IPS-11a (cell line): Measurements from ENCODE around the gene CORO1C.
"Not testable (repeated sequence)": the region's sequence is repeated elsewhere in the genome, so short reads cannot be mapped to it uniquely, and the experiment has no call there.

Experiments
- H3K4me3 ChIP-seq: one replicate; pipeline ENCODE4 v1.5.1; 2013; ENCODE audit warnings: low read depth, low read length, control low read depth

The CORO1C gene

DNA sequence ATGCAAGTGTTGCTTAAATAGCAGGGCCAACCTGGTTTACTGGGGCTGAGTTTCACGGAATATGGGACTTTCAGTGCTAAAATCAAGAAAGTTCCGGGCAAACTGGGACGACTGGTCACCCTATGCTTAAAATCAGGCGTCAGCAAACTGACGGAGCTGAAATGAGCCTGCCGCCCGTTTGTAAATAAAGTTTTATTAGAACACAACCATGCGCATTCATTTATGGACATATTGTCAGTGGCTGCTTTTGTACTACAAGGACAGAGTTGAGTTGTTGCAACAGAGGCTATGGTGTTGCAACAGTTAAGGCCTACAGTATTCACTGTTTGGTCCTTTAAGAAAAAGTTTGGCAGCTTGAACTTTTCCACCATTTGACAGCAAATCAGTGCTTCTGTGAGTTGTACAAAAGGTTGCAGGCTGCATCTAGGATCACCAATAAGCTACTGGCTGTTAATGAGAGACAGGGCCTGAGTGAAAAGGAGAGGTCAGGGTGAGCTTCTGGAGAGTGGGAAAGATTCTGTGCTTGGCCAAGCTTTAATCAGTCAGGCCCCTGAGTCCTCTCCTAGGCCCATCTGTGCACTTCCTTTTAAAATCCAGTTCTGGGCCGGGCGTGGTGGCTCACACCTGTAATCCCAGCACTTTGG lies 111.0 kb downstream of the CORO1C start:
- H3K4me3 ChIP-seq = no peak overlapping the region

DNA sequence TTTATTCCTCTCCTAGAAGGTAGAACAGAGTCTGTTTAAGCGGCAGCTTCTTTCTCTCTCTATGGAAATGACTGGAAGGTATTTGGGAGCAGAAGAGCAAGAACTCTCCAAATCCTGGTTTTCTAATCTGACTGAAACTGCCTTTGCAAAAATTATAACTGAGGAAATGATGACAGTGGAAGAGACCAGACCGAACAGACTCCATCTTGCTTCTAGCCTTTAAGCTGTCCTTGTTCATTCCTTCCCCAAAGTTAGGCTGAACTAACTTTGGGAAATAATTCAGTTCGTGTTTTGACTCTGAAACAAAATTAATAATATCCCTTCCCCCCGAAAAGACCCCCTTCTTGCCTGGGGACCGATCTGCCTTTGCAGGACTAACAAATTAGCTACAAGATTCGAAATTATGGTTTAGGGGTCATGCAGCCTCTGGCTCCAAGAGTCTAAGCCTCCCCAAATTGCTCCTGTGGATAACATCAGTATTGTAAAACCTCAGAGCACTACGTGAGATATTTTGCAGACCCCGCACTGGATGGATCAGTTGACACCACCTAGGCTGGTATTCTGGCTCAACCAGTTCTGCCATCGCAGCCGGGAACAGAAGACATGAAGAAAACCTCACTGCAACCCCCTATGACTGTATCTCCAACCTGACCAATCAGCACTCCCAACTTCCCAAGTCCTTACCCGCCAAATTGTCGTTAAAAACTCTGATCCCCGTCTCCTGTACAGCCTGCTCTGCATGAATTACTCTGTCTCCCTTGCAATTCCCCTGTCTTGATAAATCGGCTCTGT lies 111.8 kb downstream of the CORO1C start:
- H3K4me3 ChIP-seq = no peak overlapping the region

DNA sequence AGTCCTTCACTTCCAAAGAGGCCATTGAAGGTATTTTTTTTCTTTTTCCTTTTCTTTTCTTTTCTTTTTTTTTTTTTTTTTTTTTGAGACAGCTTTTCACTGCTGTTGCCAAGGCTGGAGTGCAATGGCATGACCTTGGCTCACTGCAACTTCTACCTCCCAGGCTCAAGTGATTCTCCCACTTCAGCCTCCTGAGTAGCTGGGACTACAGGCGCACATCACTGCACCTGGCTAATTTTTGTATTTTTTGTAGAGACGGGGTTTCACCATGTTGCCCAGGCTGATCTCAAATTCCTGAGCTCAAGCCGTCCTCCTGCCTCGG lies 112.4 kb downstream of the CORO1C start:
- not testable (repeated sequence) for H3K4me3 ChIP-seq

DNA sequence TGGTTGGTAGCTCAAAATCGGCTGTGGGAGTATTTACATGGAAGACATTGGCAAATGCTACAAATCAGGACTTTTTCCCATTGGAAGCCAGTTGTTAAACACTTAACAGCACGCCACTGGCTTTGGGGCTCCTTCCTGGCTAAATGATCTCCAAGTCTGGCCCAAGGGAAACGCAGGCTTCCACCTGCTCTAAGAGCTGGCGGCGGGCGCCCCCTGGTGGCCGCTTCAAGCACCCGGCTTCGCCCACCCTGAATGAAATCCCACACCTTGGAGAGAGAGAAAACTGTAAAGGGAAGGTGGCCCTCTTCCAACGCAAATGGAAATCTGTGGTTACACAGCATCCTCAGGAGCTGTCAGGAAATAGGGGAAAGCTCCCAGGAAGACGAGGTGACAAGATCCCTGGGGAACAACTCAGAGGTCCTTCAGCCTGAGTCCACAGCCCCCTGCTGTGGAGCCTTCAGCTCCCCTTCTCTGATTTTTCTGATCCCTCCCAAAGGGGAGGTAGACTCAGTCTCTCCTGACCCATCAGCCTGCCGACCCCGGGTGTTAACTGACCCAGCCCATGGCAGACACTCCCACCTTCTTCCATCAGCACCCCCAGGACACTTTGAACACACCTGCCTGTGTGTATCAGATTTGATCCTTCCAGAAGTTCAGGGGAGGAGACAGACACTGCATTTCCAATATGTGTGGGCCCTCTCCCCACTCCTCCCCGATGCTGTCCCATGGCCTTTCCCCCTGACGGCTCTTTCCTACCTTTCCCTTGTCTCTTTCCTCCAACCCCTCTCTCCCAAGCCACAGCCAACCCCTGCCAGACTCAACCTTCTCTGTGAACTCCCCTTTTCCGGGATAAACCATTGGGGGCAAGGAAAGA lies 113.0 kb downstream of the CORO1C start:
- no peak overlapping the region for H3K4me3 ChIP-seq

DNA sequence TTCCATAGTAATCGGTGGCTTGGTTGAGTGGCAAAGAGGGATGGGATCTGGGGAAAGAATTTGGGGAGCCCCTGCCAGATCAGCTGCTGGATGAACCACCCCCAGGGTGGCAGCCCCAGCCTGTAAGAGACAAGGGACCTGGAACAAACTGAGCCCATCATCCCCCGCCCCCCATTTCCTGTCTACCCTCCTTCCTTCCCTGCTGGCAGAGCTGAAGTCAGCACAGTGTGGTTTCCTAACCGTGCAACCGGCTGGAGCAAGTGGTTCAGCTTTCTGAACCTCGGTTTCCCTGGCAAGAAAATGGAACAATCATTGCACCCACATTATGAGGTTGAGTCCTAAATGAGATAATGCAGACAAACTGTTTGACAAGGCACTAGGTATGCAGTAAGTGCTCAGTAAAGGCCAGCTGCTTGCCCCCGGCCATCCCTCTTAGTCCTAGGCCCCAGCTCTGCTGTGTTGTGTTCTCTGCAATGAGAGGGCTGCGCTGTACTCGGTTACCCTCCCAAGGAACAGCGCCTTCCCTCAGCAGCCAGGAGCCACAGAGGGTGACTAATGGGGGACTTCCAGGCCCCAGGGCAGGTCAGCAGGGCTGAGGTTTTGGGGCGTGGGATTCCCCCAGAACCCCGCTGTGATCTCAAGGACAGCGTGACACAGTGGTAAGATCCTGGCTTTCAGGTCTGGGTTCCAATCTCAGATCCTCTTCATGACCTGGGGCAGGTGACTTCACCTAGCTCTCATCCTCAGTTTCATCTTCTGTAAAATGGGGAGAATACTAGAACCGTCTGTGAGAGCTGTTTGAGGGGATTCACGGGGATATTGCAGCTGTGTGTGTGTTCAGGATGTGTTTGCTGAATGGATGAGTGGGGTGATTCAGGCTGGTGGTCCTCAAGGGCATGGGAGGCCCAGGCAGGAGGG lies 114.1 kb downstream of the CORO1C start:
- no peak overlapping the region for H3K4me3 ChIP-seq

DNA sequence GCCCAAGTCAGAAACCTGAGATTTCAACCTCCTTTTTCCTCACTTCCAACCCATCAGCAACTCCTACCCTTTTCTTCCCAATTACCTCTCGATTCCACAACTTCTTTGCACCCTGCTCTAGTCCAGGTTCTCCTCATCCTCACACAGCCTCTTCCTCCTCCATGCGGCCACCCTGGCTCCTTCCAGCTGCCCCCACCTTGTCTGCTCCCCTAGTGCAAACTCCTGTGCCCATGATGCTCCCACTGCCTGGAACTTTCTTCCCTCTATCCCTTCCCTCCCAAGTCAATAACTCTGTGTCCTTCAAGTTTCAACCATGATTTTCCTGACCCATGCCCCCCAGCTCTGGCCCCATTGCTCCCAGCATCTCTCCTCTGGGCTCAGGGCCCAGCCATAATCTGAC lies 115.0 kb downstream of the CORO1C start:
- H3K4me3 ChIP-seq = no peak overlapping the region

DNA sequence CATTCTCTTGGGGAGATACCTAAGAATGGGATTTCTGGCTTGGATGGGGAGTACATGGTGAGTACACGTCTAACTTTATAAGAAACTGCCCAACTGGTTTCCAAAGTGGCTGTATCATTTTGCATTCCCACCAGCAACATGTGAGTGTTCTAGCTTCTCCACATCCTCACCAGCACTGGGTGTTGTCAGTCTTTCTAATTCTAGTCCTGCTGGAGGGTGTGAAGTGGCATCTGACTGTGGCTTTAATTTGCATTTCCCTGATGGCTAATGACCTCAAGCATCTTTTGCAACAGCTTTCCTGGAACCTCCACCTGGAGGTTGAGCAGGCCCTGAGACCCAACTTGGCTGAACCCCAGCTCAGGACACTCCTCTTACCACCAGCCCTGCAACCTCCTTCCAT lies 115.4 kb downstream of the CORO1C start:
- no peak overlapping the region for H3K4me3 ChIP-seq

DNA sequence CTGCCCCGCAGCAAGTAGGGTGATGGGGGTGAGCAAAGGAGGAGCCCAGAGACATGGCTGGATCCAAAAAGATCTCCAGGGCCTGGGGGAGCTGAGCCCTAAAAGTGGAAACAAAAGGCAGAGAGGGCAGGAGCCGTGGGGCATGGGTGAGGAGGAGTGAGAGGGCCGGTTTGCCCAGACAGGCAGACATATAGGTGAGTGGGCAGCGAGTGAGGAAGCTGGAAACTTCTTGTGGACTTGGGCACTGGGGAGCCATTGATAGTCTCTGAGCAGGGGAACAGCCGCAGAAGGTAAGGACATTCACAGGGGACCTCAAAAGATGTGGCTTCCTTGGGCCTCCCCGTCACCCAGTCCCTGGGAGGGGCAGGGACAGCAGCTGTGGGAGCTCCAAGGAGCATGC lies 116.7 kb downstream of the CORO1C start:
- no peak overlapping the region for H3K4me3 ChIP-seq

DNA sequence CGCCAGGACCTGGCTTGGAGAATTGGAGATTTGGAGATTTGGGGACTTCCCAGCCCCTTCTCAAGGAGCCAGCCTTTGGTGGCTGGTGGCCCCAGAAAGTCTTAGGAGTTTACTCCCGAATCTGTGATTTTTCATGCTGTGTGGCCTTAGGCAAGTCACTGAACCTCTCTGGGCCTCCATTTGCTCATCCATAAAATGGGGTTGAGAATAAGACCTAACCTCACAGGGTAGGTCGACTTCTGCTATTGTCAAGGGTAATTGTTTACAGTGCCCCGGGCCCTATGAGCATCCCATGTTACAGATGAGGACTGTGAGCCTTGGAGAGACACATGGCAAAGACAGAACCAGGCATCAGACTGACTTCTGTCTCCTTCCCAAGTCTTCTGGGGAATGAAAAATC lies 117.3 kb downstream of the CORO1C start:
- H3K4me3 ChIP-seq = no peak overlapping the region

DNA sequence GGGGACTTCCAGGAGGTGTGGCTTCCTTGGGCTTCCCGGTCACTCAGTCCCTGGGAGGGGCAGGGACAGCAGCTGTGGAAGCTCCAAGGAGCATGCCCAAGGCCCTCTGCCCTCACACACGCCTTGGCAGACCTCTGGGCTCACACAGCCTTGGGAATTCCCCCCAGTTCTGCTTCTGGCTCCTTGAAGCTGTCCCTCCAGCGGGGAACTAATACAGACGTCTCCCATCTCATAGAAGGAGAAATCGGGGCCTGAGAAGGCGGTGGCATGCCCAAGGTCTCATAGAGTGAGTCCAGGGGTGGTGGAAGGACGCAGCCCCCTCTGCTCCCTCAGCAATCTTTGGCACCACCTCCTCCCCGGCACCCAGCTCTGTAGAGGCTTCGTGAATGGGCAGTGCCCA lies 117.8 kb downstream of the CORO1C start:
- no peak overlapping the region for H3K4me3 ChIP-seq

DNA sequence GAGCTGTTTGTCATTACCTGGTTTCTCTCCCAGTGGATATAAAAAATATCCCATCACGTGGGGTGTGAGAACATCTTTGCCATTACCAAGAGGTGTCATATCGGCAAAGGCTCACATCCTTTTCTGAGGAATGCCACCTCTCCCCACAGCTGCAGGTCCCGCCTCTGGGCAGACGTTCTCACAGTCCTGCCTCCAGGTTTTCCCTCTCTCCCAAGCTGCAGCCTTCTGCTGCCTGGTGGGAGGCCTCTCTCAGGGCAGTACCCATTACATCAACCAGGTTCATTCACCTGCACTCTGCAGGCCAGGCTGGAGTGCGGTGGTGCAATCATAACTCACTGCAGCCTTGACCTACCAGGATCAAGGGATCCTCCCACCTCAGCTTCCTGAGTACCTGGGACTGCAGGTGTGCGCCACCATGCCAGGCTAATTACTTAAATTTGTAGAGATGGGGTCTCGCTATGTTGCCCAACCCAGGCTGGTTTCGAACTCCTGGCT lies 118.5 kb downstream of the CORO1C start:
- no peak overlapping the region for H3K4me3 ChIP-seq

DNA sequence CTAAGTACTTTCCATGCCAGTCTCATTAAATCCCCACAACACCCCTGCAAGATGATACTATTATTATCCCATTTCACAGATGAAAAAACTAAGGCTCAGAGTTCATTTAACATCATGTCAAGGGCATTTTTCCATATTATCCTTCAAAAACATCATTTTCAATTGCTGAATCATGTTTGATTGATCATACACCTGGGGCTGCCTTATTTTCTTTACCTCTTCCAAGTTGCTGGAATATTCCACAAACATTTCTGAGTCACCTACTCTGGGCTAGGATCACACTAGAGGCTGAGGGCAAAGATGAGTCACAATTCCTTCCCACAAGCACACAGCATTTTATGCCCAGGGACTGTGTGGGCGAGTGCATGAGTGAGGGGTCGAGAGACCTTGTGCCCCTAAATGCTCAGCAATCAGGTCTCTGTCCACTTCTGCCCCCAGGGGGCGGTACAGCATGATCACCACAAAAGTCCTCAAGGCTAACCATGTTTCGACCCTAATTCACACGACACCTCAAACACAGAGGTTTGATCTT lies 119.4 kb downstream of the CORO1C start:
- no peak overlapping the region for H3K4me3 ChIP-seq

DNA sequence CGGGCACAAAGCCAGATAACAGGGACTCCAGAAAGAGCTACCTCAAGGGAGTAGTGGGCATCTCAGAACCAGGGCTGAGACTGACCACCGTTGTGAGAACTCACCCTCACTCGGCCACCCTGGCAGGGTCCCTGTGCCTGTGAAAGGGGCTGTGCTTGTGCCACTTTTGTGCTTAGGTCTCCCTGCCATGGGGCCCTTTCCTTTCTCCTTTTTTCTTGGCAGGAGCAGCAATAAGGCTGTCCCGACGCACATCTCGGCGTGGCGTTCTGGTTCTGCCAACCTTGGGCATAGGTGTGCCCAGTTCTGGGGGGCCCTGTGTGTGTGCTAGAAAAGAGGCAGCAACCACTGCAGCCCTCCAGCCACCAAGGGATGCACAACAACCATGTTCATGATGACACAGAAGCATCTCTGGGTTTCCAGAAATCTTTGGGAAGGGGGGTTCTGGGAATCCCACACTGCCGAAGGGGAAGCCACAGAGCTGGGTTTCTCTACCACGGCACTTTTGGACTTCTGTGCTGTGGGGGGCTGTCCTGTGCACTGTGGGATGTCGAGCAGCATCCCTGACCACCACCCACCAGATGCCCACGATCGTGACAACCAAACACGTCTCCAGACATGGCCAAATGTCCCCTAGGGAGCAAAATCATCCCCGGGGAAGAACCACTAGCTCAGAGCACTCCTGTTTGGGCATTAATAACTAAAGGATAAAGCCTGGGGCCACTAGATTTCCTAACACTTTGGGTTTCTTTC lies 120.3 kb downstream of the CORO1C start:
- H3K4me3 ChIP-seq = no peak overlapping the region

DNA sequence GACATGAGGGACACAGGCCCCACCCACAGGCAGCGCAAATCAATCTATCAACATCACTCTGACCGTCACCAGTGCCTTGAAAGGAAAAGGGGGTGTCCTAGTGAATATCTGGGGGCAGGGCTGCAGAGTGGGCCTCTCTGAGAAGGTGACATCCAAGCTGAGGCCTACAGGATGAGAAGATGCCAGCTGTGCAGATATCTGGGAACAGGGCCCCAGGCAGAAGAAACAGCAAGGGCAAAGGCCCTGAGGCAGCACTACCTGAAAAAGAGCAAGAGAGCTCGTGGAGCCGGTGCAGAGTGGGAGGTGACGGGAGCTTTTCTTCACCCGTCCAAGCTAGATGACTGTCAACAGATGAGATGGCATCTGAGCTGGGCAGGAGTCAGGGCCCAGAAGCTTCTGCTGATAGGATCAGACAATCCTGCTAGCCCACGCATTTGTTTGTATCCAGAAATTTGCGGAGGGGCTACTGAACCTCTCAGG lies 120.9 kb downstream of the CORO1C start:
- no peak overlapping the region for H3K4me3 ChIP-seq

DNA sequence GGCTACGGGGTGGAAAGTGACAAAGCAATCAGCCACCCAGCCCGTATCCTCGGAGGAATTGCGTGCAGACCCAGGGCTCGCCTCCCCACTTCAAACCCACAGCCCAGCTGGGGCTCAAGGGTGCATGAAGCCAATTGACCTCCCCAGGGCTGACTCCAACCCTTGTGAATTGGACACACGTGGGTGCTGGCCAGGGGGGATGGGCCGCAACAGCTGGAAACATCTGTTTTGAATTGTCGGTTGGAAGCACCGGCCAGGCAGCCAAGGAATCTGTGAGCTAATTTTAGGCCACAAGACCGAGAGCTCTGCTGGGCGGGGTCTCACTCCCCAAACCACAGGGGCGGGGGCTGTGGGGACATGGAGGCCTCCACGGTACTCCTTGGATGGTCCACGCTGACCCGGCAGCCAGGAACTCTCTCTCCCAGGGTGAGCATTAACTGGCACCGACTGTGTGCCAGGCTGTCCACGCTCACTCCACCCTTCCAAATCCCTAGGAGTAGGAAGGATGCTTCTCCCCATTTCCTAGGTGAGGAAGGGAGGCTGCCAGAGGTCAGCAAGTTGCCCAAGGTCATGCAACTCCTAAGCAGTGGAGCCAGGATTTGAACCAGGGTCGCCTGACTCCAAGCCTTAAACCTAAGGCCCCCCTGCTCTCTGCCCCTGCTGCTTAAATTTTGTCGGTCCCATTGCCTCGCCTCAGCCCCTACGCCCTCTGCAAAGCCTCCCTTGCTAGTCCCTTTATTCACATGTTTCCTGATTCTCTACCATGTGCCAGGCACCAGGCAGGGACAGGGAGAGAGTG lies 121.6 kb downstream of the CORO1C start:
- H3K4me3 ChIP-seq = no peak overlapping the region

DNA sequence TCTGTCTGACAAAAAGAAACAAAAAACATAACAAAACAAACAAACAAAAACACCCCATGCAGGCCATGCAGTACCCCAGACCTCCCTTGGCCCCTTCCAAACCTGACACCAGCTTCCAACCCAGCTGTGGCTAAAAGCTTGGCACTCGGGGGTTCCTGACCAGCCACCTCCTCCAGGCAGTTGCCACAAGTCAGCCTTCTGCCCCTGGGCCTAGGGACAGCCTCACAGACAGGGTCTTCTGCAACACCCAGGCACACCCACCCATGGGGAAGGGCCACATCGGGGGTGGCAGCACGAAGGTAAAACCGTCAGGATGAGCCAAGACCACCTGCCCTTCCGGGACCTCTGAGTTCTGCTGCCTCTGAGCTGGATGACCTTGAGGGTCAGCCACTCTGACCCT lies 122.7 kb downstream of the CORO1C start:
- no peak overlapping the region for H3K4me3 ChIP-seq

DNA sequence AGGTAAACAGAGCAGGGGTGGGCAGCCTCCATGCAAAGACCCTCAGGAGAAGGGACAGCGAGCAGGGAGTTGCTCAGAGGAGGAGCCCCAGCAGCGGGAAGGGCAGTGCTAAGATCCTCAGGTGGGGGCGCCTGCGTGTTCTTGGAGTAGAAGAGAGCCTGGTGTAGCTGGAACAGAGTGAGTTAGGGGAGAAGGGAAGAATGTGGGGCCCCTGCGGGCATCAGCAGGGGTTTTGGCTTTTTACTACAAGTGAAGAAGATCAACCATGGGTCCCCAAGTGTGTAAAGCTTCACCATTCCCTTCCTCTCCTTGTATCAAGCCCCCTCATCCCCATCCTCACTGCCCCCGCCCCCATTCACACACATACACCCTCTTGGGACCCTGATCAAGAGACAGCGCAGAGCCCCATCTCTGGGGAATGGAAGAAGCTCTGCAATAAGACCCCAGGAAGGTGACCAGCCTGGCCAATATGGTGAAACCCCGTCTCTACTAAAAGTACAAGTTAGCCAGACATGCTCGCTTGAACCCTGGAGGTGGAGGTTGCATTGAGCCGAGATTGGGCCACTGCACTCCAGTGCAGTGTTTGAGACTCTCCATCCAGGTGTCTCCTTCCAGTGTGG lies 123.2 kb downstream of the CORO1C start:
- H3K4me3 ChIP-seq = no peak overlapping the region

DNA sequence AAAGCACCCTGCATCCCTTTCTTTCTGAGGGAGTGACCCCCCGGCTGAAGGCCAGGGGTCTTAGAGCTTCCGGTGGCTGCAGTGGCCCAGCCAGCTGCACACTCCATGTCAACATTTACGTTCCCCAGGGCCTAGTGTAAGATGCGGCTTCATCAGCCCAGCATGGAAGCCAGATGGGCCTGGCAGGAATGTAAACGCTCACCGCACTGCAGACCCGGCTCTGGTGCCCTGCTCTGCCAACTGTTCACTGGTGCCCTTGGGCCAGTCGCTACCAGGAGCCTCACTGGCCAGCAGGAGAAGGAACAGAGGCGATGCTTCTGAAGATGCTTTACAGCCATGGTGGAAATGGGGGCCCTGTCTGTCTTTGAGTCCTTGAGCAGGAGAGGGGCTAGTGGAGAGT lies 124.8 kb downstream of the CORO1C start:
- no peak overlapping the region for H3K4me3 ChIP-seq
